Neural cell (in vitro differentiated cells): ENCODE data around the gene FOXK1. TPM values are rescaled to one million over a fixed set of nuclear protein-coding genes. Genes with fewer than 3 reads are reported as not detected.

Experiments used
- H2AFZ ChIP-seq: fragments of 200-600, 300-800 bp; sonication (generic), shearing (Covaris generic); 2 replicates; pipeline ENCODE4 v1.6.0; 2014; ENCODE audit warnings: low read depth, mild to moderate bottlenecking, antibody characterized with exemption, low read length, moderate library complexity
- H3F3A ChIP-seq: fragments of 200-600 bp; shearing (Covaris generic); 2 replicates; pipeline ENCODE4 v1.6.1; 2016; ENCODE audit warnings: mild to moderate bottlenecking, moderate library complexity, mixed read lengths, antibody characterized with exemption, low read length; ENCODE audit not compliant: insufficient read depth, poor library complexity, severe bottlenecking
- H3K27ac ChIP-seq: fragments of 200-600, 300-800 bp; sonication (generic), shearing (Covaris generic); 2 replicates; pipeline ENCODE4 v1.5.1; 2014; ENCODE audit warnings: mild to moderate bottlenecking, low read length, moderate library complexity
- H3K27me3 ChIP-seq: fragments of 300-800, 200-600 bp; sonication (generic), shearing (Covaris generic); 2 replicates; pipeline ENCODE4 v1.6.0; 2014; ENCODE audit warnings: mild to moderate bottlenecking, low read depth, low read length, moderate library complexity; ENCODE audit not compliant: insufficient read depth
- H3K36me3 ChIP-seq: fragments of 300-800, 200-600 bp; sonication (generic), shearing (Covaris generic); 2 replicates; pipeline ENCODE4 v1.5.1; 2014; ENCODE audit warnings: mild to moderate bottlenecking, antibody characterized with exemption, low read length, moderate library complexity; ENCODE audit not compliant: insufficient read depth
- H3K4me2 ChIP-seq: fragments of 300-800, 200-600 bp; sonication (generic), shearing (Covaris generic); 2 replicates; pipeline ENCODE4 v1.6.0; 2014; ENCODE audit warnings: mild to moderate bottlenecking, low read length
- H3K4me3 ChIP-seq: fragments of 300-800, 200-600 bp; sonication (generic), shearing (Covaris generic); 2 replicates; pipeline ENCODE4 v1.5.1; 2014; ENCODE audit warnings: mild to moderate bottlenecking, low read length, moderate library complexity
- H3K79me2 ChIP-seq: fragments of 200-600 bp; shearing (Covaris generic); replicated peaks from 2 replicates; pipeline ENCODE4 v1.6.0; 2014; ENCODE audit warnings: mild to moderate bottlenecking, low read length, moderate library complexity; ENCODE audit not compliant: insufficient read depth
- H3K9ac ChIP-seq: fragments of 300-800, 200-600 bp; sonication (generic), shearing (Covaris generic); 2 replicates; pipeline ENCODE4 v1.6.1; 2016; ENCODE audit warnings: mild to moderate bottlenecking, low read length, mixed read lengths
- H3K9me2 ChIP-seq: fragments of 200-600 bp; shearing (Covaris generic); 2 replicates; pipeline ENCODE4 v1.6.1; 2016; ENCODE audit warnings: mild to moderate bottlenecking, low read length, mixed read lengths; ENCODE audit not compliant: insufficient read depth
- H3K9me3 ChIP-seq: fragments of 200-600, 300-800 bp; sonication (generic), shearing (Covaris generic); 2 replicates; pipeline ENCODE4 v1.6.1; 2016; ENCODE audit warnings: mild to moderate bottlenecking, mixed run types, low read length, moderate library complexity, mixed read lengths
- H4K20me1 ChIP-seq: fragments of 200-600 bp; shearing (Covaris generic); 2 replicates; pipeline ENCODE4 v1.6.1; 2016; ENCODE audit warnings: mild to moderate bottlenecking, mixed run types; ENCODE audit not compliant: insufficient read depth
- EP300 ChIP-seq: fragments of 450-650 bp; conservative IDR thresholded peaks from 2 replicates; pipeline ENCODE4 v1.6.1; 2014; ENCODE audit warnings: antibody characterized with exemption, mild to moderate bottlenecking, moderate library complexity; ENCODE audit not compliant: poor library complexity, severe bottlenecking
- EZH2 ChIP-seq: fragments of 200-600, 300-800 bp; shearing (Covaris generic), sonication (generic); IDR thresholded peaks from 2 replicates; pipeline ENCODE4 v1.6.1; 2014; ENCODE audit warnings: antibody characterized with exemption, low read length, borderline replicate concordance, mild to moderate bottlenecking; ENCODE audit not compliant: insufficient read depth, poor library complexity, severe bottlenecking
- MXI1 ChIP-seq: fragments of 450-650 bp; conservative IDR thresholded peaks from 2 replicates; pipeline ENCODE4 v1.6.1; 2014; ENCODE audit warnings: antibody characterized with exemption, mild to moderate bottlenecking; ENCODE audit not compliant: poor library complexity, severe bottlenecking
- POLR2AphosphoS5 ChIP-seq: IDR thresholded peaks from 2 replicates; pipeline ENCODE4 v1.6.1; 2012
- RAD21 ChIP-seq: fragments of 450-650 bp; conservative IDR thresholded peaks from 2 replicates; pipeline ENCODE4 v1.6.1; 2014; ENCODE audit warnings: antibody characterized with exemption, mild to moderate bottlenecking, moderate library complexity
- SMC3 ChIP-seq: fragments of 450-650 bp; conservative IDR thresholded peaks from 2 replicates; pipeline ENCODE4 v1.6.1; 2014; ENCODE audit warnings: antibody characterized with exemption, mild to moderate bottlenecking, moderate library complexity; ENCODE audit not compliant: poor library complexity
- TAF1 ChIP-seq: IDR thresholded peaks from 2 replicates; pipeline ENCODE4 v1.6.1; 2012; ENCODE audit warnings: low read depth
- polyA plus RNA-seq: library from polyadenylated mRNA; depleted of rRNA; stranded (reverse); fragments of >200 nt; gene quantifications from 2 replicates; pipeline ENCODE4 v1.2.3, GENCODE V29; 2014
- TF ChIP-seq, protein P1 (sequence below): IDR thresholded peaks from 2 replicates; pipeline ENCODE4 v1.6.1; 2012; ENCODE audit warnings: borderline replicate concordance
- TF ChIP-seq, protein P2 (sequence below): fragments of 450-650 bp; IDR thresholded peaks from 2 replicates; pipeline ENCODE4 v1.5.1; 2014; ENCODE audit warnings: antibody characterized with exemption, mild to moderate bottlenecking, moderate library complexity; ENCODE audit not compliant: poor library complexity, severe bottlenecking

FOXK1 gene
- polyA plus RNA-seq, 1 donor from 2014 or later, result 7.4 TPM

GRCh38 chr7:4738711-4739527 is 56.8 kb downstream of the FOXK1 start:
- no peaks in the 10 kb centered on the region for H3K27me3 ChIP-seq
- no peak overlapping the region for H3K4me3 ChIP-seq
- no peaks in the 10 kb centered on the region for H3K9me3 ChIP-seq
- no peaks in the 10 kb centered on the region for H4K20me1 ChIP-seq
- no peaks in the 10 kb centered on the region for H3K9me2 ChIP-seq
- no peaks in the 10 kb centered on the region for H3F3A ChIP-seq
- H3K9ac ChIP-seq, result no peak overlapping the region
- TF ChIP-seq MXI1 (no peak), SMC3 (no peak), EZH2 (no peak)
- H3K27ac ChIP-seq, result no peak overlapping the region
- H2AFZ ChIP-seq, result no peak overlapping the region
- H3K36me3 ChIP-seq, result no peaks in the 10 kb centered on the region
- H3K4me2 ChIP-seq, result no peak overlapping the region
- no peaks in the 10 kb centered on the region for H3K79me2 ChIP-seq

- TF ChIP-seq SMC3 (no peak), MXI1 (no peak), POLR2AphosphoS5 (no peak), EP300 (no peak), RAD21 (no peak), EZH2 (no peak), TAF1 (no peak)
- TF ChIP-seq, protein P1, sequence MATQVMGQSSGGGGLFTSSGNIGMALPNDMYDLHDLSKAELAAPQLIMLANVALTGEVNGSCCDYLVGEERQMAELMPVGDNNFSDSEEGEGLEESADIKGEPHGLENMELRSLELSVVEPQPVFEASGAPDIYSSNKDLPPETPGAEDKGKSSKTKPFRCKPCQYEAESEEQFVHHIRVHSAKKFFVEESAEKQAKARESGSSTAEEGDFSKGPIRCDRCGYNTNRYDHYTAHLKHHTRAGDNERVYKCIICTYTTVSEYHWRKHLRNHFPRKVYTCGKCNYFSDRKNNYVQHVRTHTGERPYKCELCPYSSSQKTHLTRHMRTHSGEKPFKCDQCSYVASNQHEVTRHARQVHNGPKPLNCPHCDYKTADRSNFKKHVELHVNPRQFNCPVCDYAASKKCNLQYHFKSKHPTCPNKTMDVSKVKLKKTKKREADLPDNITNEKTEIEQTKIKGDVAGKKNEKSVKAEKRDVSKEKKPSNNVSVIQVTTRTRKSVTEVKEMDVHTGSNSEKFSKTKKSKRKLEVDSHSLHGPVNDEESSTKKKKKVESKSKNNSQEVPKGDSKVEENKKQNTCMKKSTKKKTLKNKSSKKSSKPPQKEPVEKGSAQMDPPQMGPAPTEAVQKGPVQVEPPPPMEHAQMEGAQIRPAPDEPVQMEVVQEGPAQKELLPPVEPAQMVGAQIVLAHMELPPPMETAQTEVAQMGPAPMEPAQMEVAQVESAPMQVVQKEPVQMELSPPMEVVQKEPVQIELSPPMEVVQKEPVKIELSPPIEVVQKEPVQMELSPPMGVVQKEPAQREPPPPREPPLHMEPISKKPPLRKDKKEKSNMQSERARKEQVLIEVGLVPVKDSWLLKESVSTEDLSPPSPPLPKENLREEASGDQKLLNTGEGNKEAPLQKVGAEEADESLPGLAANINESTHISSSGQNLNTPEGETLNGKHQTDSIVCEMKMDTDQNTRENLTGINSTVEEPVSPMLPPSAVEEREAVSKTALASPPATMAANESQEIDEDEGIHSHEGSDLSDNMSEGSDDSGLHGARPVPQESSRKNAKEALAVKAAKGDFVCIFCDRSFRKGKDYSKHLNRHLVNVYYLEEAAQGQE, result no peak
- TF ChIP-seq, protein P2, sequence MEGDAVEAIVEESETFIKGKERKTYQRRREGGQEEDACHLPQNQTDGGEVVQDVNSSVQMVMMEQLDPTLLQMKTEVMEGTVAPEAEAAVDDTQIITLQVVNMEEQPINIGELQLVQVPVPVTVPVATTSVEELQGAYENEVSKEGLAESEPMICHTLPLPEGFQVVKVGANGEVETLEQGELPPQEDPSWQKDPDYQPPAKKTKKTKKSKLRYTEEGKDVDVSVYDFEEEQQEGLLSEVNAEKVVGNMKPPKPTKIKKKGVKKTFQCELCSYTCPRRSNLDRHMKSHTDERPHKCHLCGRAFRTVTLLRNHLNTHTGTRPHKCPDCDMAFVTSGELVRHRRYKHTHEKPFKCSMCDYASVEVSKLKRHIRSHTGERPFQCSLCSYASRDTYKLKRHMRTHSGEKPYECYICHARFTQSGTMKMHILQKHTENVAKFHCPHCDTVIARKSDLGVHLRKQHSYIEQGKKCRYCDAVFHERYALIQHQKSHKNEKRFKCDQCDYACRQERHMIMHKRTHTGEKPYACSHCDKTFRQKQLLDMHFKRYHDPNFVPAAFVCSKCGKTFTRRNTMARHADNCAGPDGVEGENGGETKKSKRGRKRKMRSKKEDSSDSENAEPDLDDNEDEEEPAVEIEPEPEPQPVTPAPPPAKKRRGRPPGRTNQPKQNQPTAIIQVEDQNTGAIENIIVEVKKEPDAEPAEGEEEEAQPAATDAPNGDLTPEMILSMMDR, result no peak
- no peak overlapping the region for H3K27ac ChIP-seq
- H3F3A ChIP-seq, result no peaks in the 10 kb centered on the region
- H4K20me1 ChIP-seq, result no peaks in the 10 kb centered on the region
- H3K9ac ChIP-seq, result no peak overlapping the region
- H3K9me3 ChIP-seq, result no peaks in the 10 kb centered on the region
- H3K9me2 ChIP-seq, result no peaks in the 10 kb centered on the region
- H3K27me3 ChIP-seq, result no peaks in the 10 kb centered on the region
- no peaks in the 10 kb centered on the region for H3K79me2 ChIP-seq
- no peaks in the 10 kb centered on the region for H3K36me3 ChIP-seq
- H2AFZ ChIP-seq, result no peak overlapping the region
- H3K4me3 ChIP-seq, result no peak overlapping the region
- no peak overlapping the region for H3K4me2 ChIP-seq
Measured at GRCh38 chr7:4739528-4739992, 57.5 kb downstream of the FOXK1 start.
